Epithelial cell of esophagus (primary cell): ENCODE measurements around the gene FAM3C.

Source experiments
- DNase-seq: peaks from one replicate; pipeline ENCODE4 v3.0.0; 2010; ENCODE audit warnings: low read depth
- H3K4me3 ChIP-seq: 2 replicates; pipeline ENCODE4 v1.5.1; 2011; ENCODE audit warnings: mild to moderate bottlenecking, low read length, control low read depth
- TF ChIP-seq, protein P1 (sequence below): IDR thresholded peaks from 2 replicates; pipeline ENCODE4 v1.5.1; 2011; ENCODE audit warnings: low read depth, mild to moderate bottlenecking, low read length, control low read depth, inconsistent platforms; ENCODE audit not compliant: insufficient read depth; ENCODE audit errors: missing control alignments

The FAM3C gene

DNA sequence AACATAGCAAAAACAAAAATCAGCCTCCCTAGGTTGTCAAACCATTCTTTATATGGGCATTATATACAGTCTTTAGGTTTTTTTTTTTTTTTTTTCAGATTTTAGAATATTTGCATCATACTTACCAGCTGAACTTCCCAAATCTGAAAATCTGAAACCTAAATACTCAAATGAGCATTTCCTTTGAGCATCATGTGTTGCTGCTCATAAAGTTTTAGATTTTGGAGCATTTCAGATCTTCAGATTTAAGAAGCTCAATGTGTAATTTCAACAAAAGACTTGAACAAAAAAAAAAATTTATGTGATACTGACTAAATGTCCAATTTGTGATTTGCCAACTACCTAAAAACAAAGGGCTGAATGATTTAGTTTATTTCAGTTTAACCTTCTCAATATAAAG is 13.6 kb downstream of the FAM3C start:
- H3K4me3 ChIP-seq: no peak overlapping the region
- DNase-seq: no peak
- TF ChIP-seq, protein P1, sequence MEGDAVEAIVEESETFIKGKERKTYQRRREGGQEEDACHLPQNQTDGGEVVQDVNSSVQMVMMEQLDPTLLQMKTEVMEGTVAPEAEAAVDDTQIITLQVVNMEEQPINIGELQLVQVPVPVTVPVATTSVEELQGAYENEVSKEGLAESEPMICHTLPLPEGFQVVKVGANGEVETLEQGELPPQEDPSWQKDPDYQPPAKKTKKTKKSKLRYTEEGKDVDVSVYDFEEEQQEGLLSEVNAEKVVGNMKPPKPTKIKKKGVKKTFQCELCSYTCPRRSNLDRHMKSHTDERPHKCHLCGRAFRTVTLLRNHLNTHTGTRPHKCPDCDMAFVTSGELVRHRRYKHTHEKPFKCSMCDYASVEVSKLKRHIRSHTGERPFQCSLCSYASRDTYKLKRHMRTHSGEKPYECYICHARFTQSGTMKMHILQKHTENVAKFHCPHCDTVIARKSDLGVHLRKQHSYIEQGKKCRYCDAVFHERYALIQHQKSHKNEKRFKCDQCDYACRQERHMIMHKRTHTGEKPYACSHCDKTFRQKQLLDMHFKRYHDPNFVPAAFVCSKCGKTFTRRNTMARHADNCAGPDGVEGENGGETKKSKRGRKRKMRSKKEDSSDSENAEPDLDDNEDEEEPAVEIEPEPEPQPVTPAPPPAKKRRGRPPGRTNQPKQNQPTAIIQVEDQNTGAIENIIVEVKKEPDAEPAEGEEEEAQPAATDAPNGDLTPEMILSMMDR: no peak

DNA sequence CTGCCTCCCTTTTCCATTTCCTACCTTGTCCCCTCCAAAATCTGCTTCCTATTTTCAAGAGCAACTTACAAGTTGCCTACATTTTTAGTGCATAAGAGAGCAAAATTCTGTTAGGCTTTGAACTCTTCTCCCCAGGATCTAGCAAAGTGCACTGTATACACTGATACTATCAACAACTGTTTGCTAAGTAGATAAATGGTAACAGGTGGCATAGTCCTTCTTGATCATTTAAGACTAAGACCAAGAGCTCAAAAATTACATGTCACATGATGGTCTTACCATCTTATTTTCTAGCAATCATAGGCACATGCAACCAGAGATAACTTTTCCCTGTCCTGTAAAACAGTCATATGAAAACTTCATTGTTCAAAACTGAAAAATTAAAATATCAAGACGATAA is 16.2 kb downstream of the FAM3C start:
- H3K4me3 ChIP-seq: no peak overlapping the region
- no peak for DNase-seq
- TF ChIP-seq, protein P1: no peak

DNA sequence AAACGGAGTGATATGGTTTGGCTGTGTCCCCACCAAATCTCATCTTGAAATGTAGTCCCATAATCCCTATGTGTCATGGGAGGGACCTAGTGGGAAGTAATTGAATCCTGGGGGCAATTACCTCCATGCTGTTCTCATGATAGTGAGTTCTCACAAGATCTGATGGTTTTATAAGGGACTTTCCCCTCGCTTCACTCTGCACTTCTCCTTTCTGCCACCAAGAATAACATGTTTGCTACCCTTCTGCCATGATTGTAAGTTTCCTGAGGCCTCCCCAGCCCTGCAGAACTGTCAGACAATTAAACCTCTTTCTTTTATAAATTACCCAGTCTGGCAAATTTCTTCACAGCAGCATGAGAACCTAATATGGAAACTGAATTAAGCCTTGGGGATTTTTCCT is 19.1 kb downstream of the FAM3C start:
- TF ChIP-seq, protein P1: no peak
- no peak overlapping the region for H3K4me3 ChIP-seq
- DNase-seq: no peak

DNA sequence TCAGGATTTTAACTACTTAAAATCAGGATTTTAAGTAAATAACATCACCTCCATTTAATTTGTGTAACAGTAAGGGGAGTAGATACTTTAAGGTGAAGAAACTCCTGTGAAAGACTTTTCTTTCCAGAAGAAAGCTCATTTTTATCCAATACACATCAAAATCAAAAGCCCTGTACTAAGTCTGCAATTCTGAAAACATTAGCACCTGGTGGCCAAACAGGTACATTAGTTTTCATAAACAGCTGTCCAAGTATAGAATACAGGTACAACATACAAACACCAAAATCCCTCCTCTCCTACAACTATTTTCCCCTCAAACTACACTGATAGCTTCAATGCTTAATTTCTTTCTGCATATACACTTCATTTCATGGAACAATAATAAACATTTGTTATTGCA is 22.9 kb downstream of the FAM3C start:
- TF ChIP-seq, protein P1: peak; percentile 16
- H3K4me3 ChIP-seq: no peak overlapping the region
- DNase-seq: no peak

DNA sequence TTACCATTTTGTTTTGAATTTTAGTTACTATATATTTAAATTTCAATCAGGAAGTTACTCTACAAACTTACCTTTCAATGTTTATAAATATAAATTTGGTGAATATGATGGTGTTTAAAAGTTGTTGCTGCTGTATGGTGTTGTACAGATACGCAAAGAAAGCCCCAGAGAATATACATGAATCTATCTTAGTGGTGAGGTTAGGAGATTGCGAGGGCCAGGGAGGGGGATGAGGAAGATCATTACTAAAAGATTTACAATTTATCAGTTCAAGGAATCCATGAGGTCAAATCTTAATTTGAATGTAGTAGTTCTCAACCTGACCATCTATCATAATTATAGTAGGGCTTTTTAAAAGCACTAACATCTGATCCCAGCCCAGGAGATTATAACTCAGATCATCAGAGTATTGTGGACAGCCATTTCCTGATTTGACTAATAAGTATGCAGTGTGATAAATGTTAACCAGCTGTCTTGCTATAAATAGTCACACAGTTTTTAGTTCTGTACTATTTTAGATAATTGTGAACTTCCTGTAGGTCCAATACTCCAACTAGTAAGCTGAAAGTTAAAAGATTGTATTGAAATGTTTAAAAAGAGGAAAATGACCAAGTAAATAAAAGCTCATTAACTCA is 23.6 kb downstream of the FAM3C start:
- H3K4me3 ChIP-seq: no peak overlapping the region
- TF ChIP-seq, protein P1: no peak
- DNase-seq: no peak

DNA sequence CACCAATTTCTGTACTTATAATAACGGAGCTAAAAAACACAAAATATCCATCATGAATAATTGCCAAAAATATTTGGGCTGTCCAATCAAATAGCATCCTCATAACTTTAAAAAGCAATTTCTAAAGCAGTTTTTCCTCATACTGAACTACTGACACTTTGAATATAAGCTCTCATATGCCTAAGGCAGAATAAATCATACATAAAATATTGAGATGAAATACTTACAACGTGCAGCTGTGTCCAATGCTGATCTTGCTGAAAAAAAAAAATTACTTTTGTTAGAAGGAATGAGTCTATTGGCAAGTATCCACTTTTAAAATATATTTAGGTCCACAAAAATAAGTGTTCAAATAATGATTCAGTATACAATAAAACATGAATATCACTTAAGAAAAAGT is 24.2 kb downstream of the FAM3C start:
- TF ChIP-seq, protein P1: no peak
- H3K4me3 ChIP-seq: no peak overlapping the region
- no peak for DNase-seq

DNA sequence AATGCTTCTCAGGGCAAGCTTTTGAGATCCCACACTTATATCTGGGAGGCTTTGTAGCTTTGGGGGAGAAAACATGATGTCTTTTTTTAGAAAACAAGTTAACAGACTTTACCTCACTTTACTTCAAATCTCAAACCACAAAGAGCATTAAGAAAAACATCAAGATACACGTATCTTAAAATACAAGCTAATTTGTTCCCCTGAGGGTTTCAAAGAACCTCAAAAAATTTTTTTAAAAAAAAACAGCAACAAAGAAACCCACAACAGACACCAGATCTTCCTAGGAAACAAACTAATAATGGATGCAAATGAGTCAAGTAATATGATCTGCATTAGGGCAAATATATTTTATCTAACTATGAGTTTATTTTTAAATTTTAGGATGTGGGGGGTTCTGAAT is 24.7 kb downstream of the FAM3C start:
- DNase-seq: no peak
- no peak overlapping the region for H3K4me3 ChIP-seq
- TF ChIP-seq, protein P1: no peak
